Brain microvascular endothelial cell (primary cell): Measurements from ENCODE around the gene FILIP1.
A peak's percentile ranks its signal among the peaks of the same experiment; 100 is the strongest.

ENCODE experiments used
- DNase-seq: peaks from one replicate; pipeline ENCODE4 v3.0.0-alpha.2; 2020
- H3K27ac ChIP-seq: fragments of 250-450 bp; sonication (Bioruptor Pico); 2 replicates; pipeline ENCODE4 v1.5.1; 2020; ENCODE audit warnings: mild to moderate bottlenecking, moderate library complexity
- H3K27me3 ChIP-seq: fragments of 250-450 bp; sonication (Bioruptor Pico); replicated peaks from 2 replicates; pipeline ENCODE4 v1.5.1; 2020; ENCODE audit warnings: mild to moderate bottlenecking
- H3K36me3 ChIP-seq: fragments of 250-450 bp; sonication (Bioruptor Pico); replicated peaks from 2 replicates; pipeline ENCODE4 v1.5.1; 2020; ENCODE audit warnings: mild to moderate bottlenecking
- H3K4me3 ChIP-seq: 2 replicates; pipeline ENCODE4 v1.5.1; 2011; ENCODE audit warnings: low read depth, mild to moderate bottlenecking, control low read depth, low read length, moderate library complexity
- in situ Hi-C: cut with HindIII; loops from 2 replicates; pipeline ENCODE4 v1.10.0; 2017; ENCODE audit warnings: low sequenced_read_pairs, low pct_ligation_motif_present
- TF ChIP-seq, protein P1 (sequence below): IDR thresholded peaks from 2 replicates; pipeline ENCODE4 v1.5.1; 2011; ENCODE audit warnings: low read depth, mild to moderate bottlenecking, moderate library complexity, low read length, control low read depth, inconsistent platforms; ENCODE audit errors: missing control alignments

Gene FILIP1

DNA sequence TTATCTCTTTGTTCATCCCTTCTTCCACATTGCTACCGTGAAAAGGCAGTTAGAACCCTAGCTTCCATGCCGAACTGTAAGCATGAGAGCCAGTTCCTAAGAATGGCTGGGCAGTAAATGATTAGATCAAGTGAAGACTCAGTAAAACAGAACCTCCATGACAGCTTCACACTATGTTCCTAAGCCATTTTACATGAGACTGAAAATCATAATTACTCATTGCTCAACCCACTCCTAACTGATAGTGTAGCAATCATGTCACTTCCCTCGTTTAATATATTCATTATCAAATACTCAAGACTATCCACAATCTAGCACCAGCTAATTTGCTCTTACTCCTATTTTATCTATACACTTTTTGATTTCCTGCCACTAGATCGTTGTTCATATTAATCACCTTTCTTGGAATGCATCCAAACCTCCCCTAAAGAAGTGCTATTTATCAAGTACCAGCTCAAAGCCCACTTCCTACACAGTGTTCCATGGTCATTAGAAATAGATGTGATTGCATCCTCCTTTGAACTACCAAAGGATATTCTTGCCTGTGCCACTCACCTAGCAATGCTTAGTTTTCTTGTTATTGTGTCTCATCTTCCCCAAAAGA, 215.0 kb downstream of the FILIP1 start:
- Histone ChIP-seq H3K27ac (no peak overlapping the region), H3K4me3 (no peak overlapping the region), H3K27me3 (no peaks in the 10 kb centered on the region), H3K36me3 (no peaks in the 10 kb centered on the region)
- DNase-seq = no peak
- in situ Hi-C loops = loop anchor here (25.0 kb wide), 1 partner anchor 259 kb away; no protein-coding TSS in a partner anchor
- TF ChIP-seq, protein P1, sequence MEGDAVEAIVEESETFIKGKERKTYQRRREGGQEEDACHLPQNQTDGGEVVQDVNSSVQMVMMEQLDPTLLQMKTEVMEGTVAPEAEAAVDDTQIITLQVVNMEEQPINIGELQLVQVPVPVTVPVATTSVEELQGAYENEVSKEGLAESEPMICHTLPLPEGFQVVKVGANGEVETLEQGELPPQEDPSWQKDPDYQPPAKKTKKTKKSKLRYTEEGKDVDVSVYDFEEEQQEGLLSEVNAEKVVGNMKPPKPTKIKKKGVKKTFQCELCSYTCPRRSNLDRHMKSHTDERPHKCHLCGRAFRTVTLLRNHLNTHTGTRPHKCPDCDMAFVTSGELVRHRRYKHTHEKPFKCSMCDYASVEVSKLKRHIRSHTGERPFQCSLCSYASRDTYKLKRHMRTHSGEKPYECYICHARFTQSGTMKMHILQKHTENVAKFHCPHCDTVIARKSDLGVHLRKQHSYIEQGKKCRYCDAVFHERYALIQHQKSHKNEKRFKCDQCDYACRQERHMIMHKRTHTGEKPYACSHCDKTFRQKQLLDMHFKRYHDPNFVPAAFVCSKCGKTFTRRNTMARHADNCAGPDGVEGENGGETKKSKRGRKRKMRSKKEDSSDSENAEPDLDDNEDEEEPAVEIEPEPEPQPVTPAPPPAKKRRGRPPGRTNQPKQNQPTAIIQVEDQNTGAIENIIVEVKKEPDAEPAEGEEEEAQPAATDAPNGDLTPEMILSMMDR = no peak

DNA sequence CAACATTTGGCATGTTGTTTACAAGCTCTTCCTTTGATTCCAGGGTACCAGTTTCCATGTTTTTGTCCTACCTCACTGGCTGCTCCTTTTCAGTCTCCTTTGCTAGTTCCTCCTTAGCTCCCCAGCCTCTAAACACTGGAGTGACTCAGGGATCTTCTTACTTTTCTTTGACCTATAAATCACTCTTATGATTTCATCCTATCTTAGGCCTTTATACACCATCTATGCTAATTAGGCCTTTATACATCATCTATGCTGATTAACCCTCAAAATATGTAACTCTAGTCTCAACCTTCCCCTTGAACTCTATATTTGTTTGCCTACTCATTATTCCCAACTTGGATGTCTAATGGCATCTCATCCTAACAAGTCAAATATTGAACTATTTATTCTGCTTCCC, 218.5 kb downstream of the FILIP1 start:
- in situ Hi-C loops = loop anchor here (25.0 kb wide), 1 partner anchor 262 kb away; no protein-coding TSS in a partner anchor
- TF ChIP-seq, protein P1 = no peak
- Histone ChIP-seq H3K36me3 (peaks cover 14% of the 10 kb centered on the region), H3K4me3 (no peak overlapping the region), H3K27me3 (no peaks in the 10 kb centered on the region), H3K27ac (peak overlapping the region; percentile 61)
- peak; percentile 71 for DNase-seq

DNA sequence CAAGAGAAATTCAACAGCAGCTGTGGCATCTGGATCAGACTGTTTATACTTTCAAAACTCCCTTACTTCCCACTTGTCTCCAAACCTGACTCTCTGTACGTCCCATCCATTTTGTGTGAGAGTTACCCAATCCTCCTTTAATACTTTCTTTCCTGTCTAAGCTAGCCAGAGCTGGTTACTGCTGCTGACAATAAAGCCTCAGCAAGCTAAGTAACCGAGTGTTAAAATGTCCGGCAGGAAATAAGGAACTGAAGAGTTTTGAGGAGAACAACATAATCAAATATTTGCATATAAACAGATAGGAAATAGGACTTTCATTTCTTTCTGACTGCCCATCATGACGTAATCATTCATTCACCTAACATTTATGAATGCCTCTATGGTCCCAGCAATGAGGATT, 220.6 kb downstream of the FILIP1 start:
- no peak overlapping the region for H3K4me3 ChIP-seq
- H3K36me3 ChIP-seq = peaks cover 14% of the 10 kb centered on the region
- no peaks in the 10 kb centered on the region for H3K27me3 ChIP-seq
- peak overlapping the region; percentile 80 for H3K27ac ChIP-seq
- TF ChIP-seq, protein P1 = no peak
- no peak for DNase-seq
- in situ Hi-C loops = no loop called here

DNA sequence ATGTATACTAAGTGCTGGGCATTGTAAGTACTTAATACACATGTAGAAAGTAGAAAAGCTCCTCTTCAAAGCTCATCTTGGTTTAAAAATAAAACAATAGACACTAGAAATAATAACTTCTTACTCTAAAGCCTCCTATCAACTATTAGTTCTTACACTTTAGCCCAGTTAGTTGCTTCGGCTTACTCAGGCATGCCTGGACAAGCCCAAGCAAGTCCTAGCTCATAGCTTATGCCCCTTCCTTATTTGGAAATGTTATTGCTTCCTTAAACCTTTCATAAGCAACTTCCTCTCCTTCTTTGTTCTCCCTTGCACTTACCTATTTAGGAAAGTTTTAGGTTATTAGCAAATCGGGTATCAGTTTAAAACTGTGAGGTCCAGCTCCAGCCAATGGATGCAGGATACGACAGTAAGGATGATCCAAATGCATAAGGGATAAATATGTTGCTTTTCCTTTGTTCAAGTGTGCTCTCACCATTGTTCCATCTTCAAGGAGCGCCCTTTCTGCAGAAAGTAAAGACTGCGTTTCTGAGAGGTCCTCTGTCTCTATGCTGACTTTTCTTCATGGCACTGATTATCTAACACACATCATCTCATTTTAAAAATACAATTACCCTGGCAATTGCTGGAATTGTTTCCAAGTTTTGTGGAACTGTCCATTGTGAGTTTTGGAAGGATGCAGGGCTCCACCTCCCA, 221.3 kb downstream of the FILIP1 start:
- DNase-seq = no peak
- Histone ChIP-seq H3K27me3 (no peaks in the 10 kb centered on the region), H3K27ac (peak overlapping the region; percentile 80), H3K4me3 (no peak overlapping the region), H3K36me3 (peaks cover 14% of the 10 kb centered on the region)
- in situ Hi-C loops = no loop called here
- TF ChIP-seq, protein P1 = no peak

DNA sequence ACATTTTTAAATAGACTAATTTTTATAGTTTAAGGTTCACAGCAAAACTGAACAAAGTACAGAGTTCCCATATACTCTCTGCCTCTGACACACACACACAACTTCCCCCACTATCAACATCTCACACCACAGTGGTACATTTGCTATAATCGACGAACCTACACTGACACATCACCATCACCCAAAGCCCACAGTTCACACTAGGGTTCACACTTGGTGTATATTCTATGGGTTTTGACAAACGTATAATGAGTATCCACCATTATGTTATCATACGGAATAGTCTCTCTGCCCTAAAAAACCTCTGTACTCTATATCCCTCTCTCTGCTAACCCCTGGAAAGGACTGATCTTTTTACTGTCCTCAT, 224.6 kb downstream of the FILIP1 start:
- Histone ChIP-seq H3K27me3 (no peaks in the 10 kb centered on the region), H3K36me3 (peaks cover 16% of the 10 kb centered on the region), H3K4me3 (no peak overlapping the region), H3K27ac (no peak overlapping the region)
- no peak for DNase-seq
- in situ Hi-C loops = no loop called here
- TF ChIP-seq, protein P1 = no peak
